GM21825 (cell line): Measurements from ENCODE around the gene NEB.

Source experiments
- ATAC-seq: cut with Tn5 transposase; IDR thresholded peaks from one replicate; pipeline ENCODE4 v1.9.1; 2021; ENCODE audit warnings: mild to moderate bottlenecking, moderate library complexity; ENCODE audit not compliant: unreplicated experiment

The NEB gene

GRCh38 chr2:151498178-151498577 lies 236.1 kb downstream of the NEB start:
- ATAC-seq, result no peak

- no peak for ATAC-seq
Measured at GRCh38 chr2:151491496-151491895, 242.8 kb downstream of the NEB start.

- no peak for ATAC-seq
Measured at GRCh38 chr2:151490276-151490675, 244.0 kb downstream of the NEB start.

- ATAC-seq, result no peak
Measured at GRCh38 chr2:151486053-151486452, 248.2 kb downstream of the NEB start.

- ATAC-seq, result no peak
Measured at GRCh38 chr2:151484100-151484499, 250.2 kb downstream of the NEB start.

- no peak for ATAC-seq
Measured at GRCh38 chr2:151483546-151483945, 250.7 kb downstream of the NEB start.

GRCh38 chr2:151482171-151482725 lies 252.0 kb downstream of the NEB start:
- no peak for ATAC-seq

GRCh38 chr2:151481744-151482143 lies 252.5 kb downstream of the NEB start:
- no peak for ATAC-seq

GRCh38 chr2:151478011-151478410 lies 256.3 kb downstream of the NEB start:
- ATAC-seq, result no peak

GRCh38 chr2:151476287-151476686 lies 258.0 kb downstream of the NEB start:
- no peak for ATAC-seq

- no peak for ATAC-seq
Measured at GRCh38 chr2:151475071-151475470, 259.2 kb downstream of the NEB start.

- ATAC-seq, result no peak
Measured at GRCh38 chr2:151472966-151473365, 261.3 kb downstream of the NEB start.

GRCh38 chr2:151470556-151470955 lies 263.7 kb downstream of the NEB start:
- ATAC-seq, result no peak

- ATAC-seq, result no peak
Measured at GRCh38 chr2:151465771-151466170, 268.5 kb downstream of the NEB start.

- no peak for ATAC-seq
Measured at GRCh38 chr2:151459358-151459757, 274.9 kb downstream of the NEB start.

GRCh38 chr2:151439127-151439526 lies 295.1 kb downstream of the NEB start:
- no peak for ATAC-seq

- no peak for ATAC-seq
Measured at GRCh38 chr2:151438506-151438905, 295.8 kb downstream of the NEB start.

GRCh38 chr2:151437630-151438029 lies 296.6 kb downstream of the NEB start:
- no peak for ATAC-seq
